Activated CD4-positive, alpha-beta T cell treated with anti-CD3 and anti-CD28 coated beads, Interleukin-2, amount 50 U/mL, for 16 hours (primary cell): ENCODE data around the gene GPC5.
A peak's percentile ranks its signal among the peaks of the same experiment; 100 is the strongest.

Experiments used
- DNase-seq: peaks from one replicate; pipeline ENCODE4 v3.0.0-alpha.2; 2020

GPC5 gene

GRCh38 chr13:92054389-92054788, 656.0 kb downstream of the GPC5 start:
- no peak for DNase-seq

GRCh38 chr13:92074658-92075057, 676.2 kb downstream of the GPC5 start:
- no peak for DNase-seq

- no peak for DNase-seq
Observed at GRCh38 chr13:92097337-92097903, 699.0 kb downstream of the GPC5 start.

- no peak for DNase-seq
Observed at GRCh38 chr13:92101801-92102200, 703.4 kb downstream of the GPC5 start.

GRCh38 chr13:92103689-92104153, 705.3 kb downstream of the GPC5 start:
- DNase-seq, result no peak

- no peak for DNase-seq
Observed at GRCh38 chr13:92122186-92122853, 723.9 kb downstream of the GPC5 start.

- DNase-seq, result no peak
Observed at GRCh38 chr13:92126399-92126798, 728.0 kb downstream of the GPC5 start.

GRCh38 chr13:92135509-92135908, 737.1 kb downstream of the GPC5 start:
- DNase-seq, result no peak

- no peak for DNase-seq
Observed at GRCh38 chr13:92136449-92137155, 738.2 kb downstream of the GPC5 start.

- DNase-seq, result no peak
Observed at GRCh38 chr13:92137520-92137919, 739.1 kb downstream of the GPC5 start.

GRCh38 chr13:92143766-92144165, 745.3 kb downstream of the GPC5 start:
- DNase-seq, result no peak

- no peak for DNase-seq
Observed at GRCh38 chr13:92150606-92151005, 752.2 kb downstream of the GPC5 start.

GRCh38 chr13:92158346-92158745, 759.9 kb downstream of the GPC5 start:
- no peak for DNase-seq

- no peak for DNase-seq
Observed at GRCh38 chr13:92164822-92165221, 766.4 kb downstream of the GPC5 start.

- DNase-seq, result no peak
Observed at GRCh38 chr13:92172191-92172590, 773.8 kb downstream of the GPC5 start.

GRCh38 chr13:92173254-92173653, 774.8 kb downstream of the GPC5 start:
- no peak for DNase-seq

- DNase-seq, result no peak
Observed at GRCh38 chr13:92175330-92175729, 776.9 kb downstream of the GPC5 start.

- no peak for DNase-seq
Observed at GRCh38 chr13:92177966-92178365, 779.5 kb downstream of the GPC5 start.

GRCh38 chr13:92179223-92179622, 780.8 kb downstream of the GPC5 start:
- no peak for DNase-seq

GRCh38 chr13:92187378-92187989, 789.1 kb downstream of the GPC5 start:
- peak; percentile 35 for DNase-seq

- DNase-seq, result no peak
Observed at GRCh38 chr13:92188574-92188973, 790.2 kb downstream of the GPC5 start.

- no peak for DNase-seq
Observed at GRCh38 chr13:92196591-92197256, 798.3 kb downstream of the GPC5 start.

- no peak for DNase-seq
Observed at GRCh38 chr13:92197669-92198068, 799.2 kb downstream of the GPC5 start.
